Fibroblast of lung (primary cell): ENCODE data around the gene ACTN1.

ENCODE experiments used
- CTCF ChIP-seq, 2 donors: IDR thresholded peaks in 1 of 2; conservative IDR thresholded peaks in 1 of 2; 1 replicate in 1 of 2; 2 replicates in 1 of 2; pipeline ENCODE4 v1.5.1; 2011 to 2012; ENCODE audit warnings: low read length in 2 of 2, control low read depth in 1 of 2, inconsistent platforms in 1 of 2, low read depth in 1 of 2, mild to moderate bottlenecking in 1 of 2
- EZH2 ChIP-seq: IDR thresholded peaks from 2 replicates; pipeline ENCODE4 v1.5.1; 2012; ENCODE audit warnings: low read length, control low read depth, mild to moderate bottlenecking; ENCODE audit errors: missing control alignments

GRCh38 chr14:68953196-68953555 is 25.9 kb downstream of the ACTN1 start:
- TF ChIP-seq CTCF (conservative IDR thresholded peaks at IDR 0.05 in 1 of 2, IDR thresholded peaks at IDR 0.05 in 1 of 2; ENCODE audit: low read depth in 1 of 2, low read length in 2 of 2) = no peak
- no peak for TF ChIP-seq EZH2
